ENCODE results near the gene PVALB.

PVALB gene

GRCh38 chr22:36759481-36760159 lies 57.2 kb downstream of the PVALB start:
- Histone ChIP-seq H3K4me3 (ENCODE audit: control insufficient read depth in 1 of 7, extremely low read depth in 1 of 7, insufficient read depth in 4 of 7, low read depth in 2 of 7, low read length in 6 of 7) (no peak overlapping the region), H3K27me3 (replicated peaks in 2 of 5; ENCODE audit: control insufficient read depth in 4 of 5, insufficient read depth in 5 of 5, low read length in 4 of 5) (peaks cover 0 to 9% (median 3%) of the 10 kb centered on the region in 5 experiments), H3K27ac (ENCODE audit: insufficient read depth in 1 of 2, low read depth in 1 of 2, low read length in 2 of 2, poor library complexity in 1 of 2, severe bottlenecking in 2 of 2) (no peak overlapping the region), H3K9me3 (ENCODE audit: control extremely low read depth in 1 of 5, control insufficient read depth in 4 of 5, insufficient read depth in 2 of 5, low read depth in 1 of 5, low read length in 4 of 5) (no peaks in the 10 kb centered on the region), H3K36me3 (ENCODE audit: control insufficient read depth in 4 of 4, insufficient read depth in 4 of 4, low read length in 3 of 4) (peaks cover 0 to 22% (median 2%) of the 10 kb centered on the region in 4 experiments), H3K4me1 (ENCODE audit: control extremely low read depth in 1 of 4, control insufficient read depth in 4 of 4, insufficient read depth in 4 of 4, low read length in 3 of 4) (peaks cover 0 to 8% (median 0%) of the 10 kb centered on the region in 4 experiments)
- POLR2A ChIA-PET: no interaction called here
- CTCF ChIA-PET: interaction anchor here (0.9 to 5.7 kb wide), 3 partner anchors 10 to 15 kb away, joined by 3 to 54 read pairs (median 11); partner anchors contain the start of gene IFT27
- 96% methylated on average over 19 of the region's 19 CpGs for WGBS (ENCODE audit: insufficient coverage)
- no peak for DNase-seq

GRCh38 chr22:36758792-36759271 lies 58.0 kb downstream of the PVALB start:
- DNase-seq: no peak
- ChIA-PET POLR2A (no interaction called here), CTCF (interaction anchor here (1.3 to 5.7 kb wide), 10 partner anchors 9 to 286 kb away, joined by 3 to 54 read pairs (median 4); partner anchors contain the start of genes IFT27 and NCF4)
- Histone ChIP-seq H3K36me3 (ENCODE audit: control insufficient read depth in 4 of 4, insufficient read depth in 4 of 4, low read length in 3 of 4) (peaks cover 0 to 20% (median 2%) of the 10 kb centered on the region in 4 experiments), H3K4me1 (ENCODE audit: control extremely low read depth in 1 of 4, control insufficient read depth in 4 of 4, insufficient read depth in 4 of 4, low read length in 3 of 4) (peaks cover 0 to 8% (median 0%) of the 10 kb centered on the region in 4 experiments), H3K9me3 (ENCODE audit: control extremely low read depth in 1 of 5, control insufficient read depth in 4 of 5, insufficient read depth in 2 of 5, low read depth in 1 of 5, low read length in 4 of 5) (no peaks in the 10 kb centered on the region), H3K4me3 (ENCODE audit: control insufficient read depth in 1 of 7, extremely low read depth in 1 of 7, insufficient read depth in 4 of 7, low read depth in 2 of 7, low read length in 6 of 7) (no peak overlapping the region), H3K27ac (ENCODE audit: insufficient read depth in 1 of 2, low read depth in 1 of 2, low read length in 2 of 2, poor library complexity in 1 of 2, severe bottlenecking in 2 of 2) (no peak overlapping the region), H3K27me3 (replicated peaks in 2 of 5; ENCODE audit: control insufficient read depth in 4 of 5, insufficient read depth in 5 of 5, low read length in 4 of 5) (peaks cover 0 to 9% (median 4%) of the 10 kb centered on the region in 5 experiments)
- WGBS (ENCODE audit: insufficient coverage): 97% methylated on average over 13 of the region's 15 CpGs

- Histone ChIP-seq H3K9me3 (ENCODE audit: control extremely low read depth in 1 of 5, control insufficient read depth in 4 of 5, insufficient read depth in 2 of 5, low read depth in 1 of 5, low read length in 4 of 5) (no peaks in the 10 kb centered on the region), H3K27ac (ENCODE audit: insufficient read depth in 1 of 2, low read depth in 1 of 2, low read length in 2 of 2, poor library complexity in 1 of 2, severe bottlenecking in 2 of 2) (no peak overlapping the region), H3K27me3 (replicated peaks in 2 of 5; ENCODE audit: control insufficient read depth in 4 of 5, insufficient read depth in 5 of 5, low read length in 4 of 5) (peaks cover 0 to 18% (median 8%) of the 10 kb centered on the region in 5 experiments), H3K4me1 (ENCODE audit: control extremely low read depth in 1 of 4, control insufficient read depth in 4 of 4, insufficient read depth in 4 of 4, low read length in 3 of 4) (peaks cover 0 to 8% (median 0%) of the 10 kb centered on the region in 4 experiments), H3K36me3 (ENCODE audit: control insufficient read depth in 4 of 4, insufficient read depth in 4 of 4, low read length in 3 of 4) (peaks cover 0 to 9% (median 2%) of the 10 kb centered on the region in 4 experiments), H3K4me3 (ENCODE audit: control insufficient read depth in 1 of 7, extremely low read depth in 1 of 7, insufficient read depth in 4 of 7, low read depth in 2 of 7, low read length in 6 of 7) (no peak overlapping the region)
- ChIA-PET CTCF (interaction anchor here (0.7 to 5.7 kb wide), 18 partner anchors 9 to 287 kb away, joined by 3 to 54 read pairs (median 4); partner anchors contain the start of genes IFT27 and NCF4), POLR2A (interaction anchor here (0.5 kb wide), 1 partner anchor 246 kb away, joined by 3 read pairs; no protein-coding TSS in a partner anchor)
- peak; percentile 76 to 85 (median 80) for DNase-seq
- 73% methylated on average over 17 of the region's 19 CpGs for WGBS (ENCODE audit: insufficient coverage)
Observed at GRCh38 chr22:36757668-36758211, 59.1 kb downstream of the PVALB start.

GRCh38 chr22:36756746-36757655 lies 59.8 kb downstream of the PVALB start:
- H3K9me3 ChIP-seq (ENCODE audit: control extremely low read depth in 1 of 5, control insufficient read depth in 4 of 5, insufficient read depth in 2 of 5, low read depth in 1 of 5, low read length in 4 of 5): no peaks in the 10 kb centered on the region
- H3K27ac ChIP-seq (ENCODE audit: insufficient read depth in 1 of 2, low read depth in 1 of 2, low read length in 2 of 2, poor library complexity in 1 of 2, severe bottlenecking in 2 of 2): no peak overlapping the region
- H3K4me1 ChIP-seq (ENCODE audit: control extremely low read depth in 1 of 4, control insufficient read depth in 4 of 4, insufficient read depth in 4 of 4, low read length in 3 of 4): peaks cover 0 to 8% (median 0%) of the 10 kb centered on the region in 4 experiments
- H3K4me3 ChIP-seq (ENCODE audit: control insufficient read depth in 1 of 7, extremely low read depth in 1 of 7, insufficient read depth in 4 of 7, low read depth in 2 of 7, low read length in 6 of 7): no peak overlapping the region
- 75% methylated on average over 21 of the region's 28 CpGs for WGBS (ENCODE audit: insufficient coverage)
- H3K27me3 ChIP-seq (replicated peaks in 2 of 5; ENCODE audit: control insufficient read depth in 4 of 5, insufficient read depth in 5 of 5, low read length in 4 of 5): peaks cover 0 to 23% (median 10%) of the 10 kb centered on the region in 5 experiments
- POLR2A ChIA-PET: interaction anchor here (0.5 kb wide), 1 partner anchor 245 kb away, joined by 3 read pairs; no protein-coding TSS in a partner anchor
- peaks cover 0 to 2% (median under 1%) of the 10 kb centered on the region in 4 experiments for H3K36me3 ChIP-seq (ENCODE audit: control insufficient read depth in 4 of 4, insufficient read depth in 4 of 4, low read length in 3 of 4)
- DNase-seq: no peak
- CTCF ChIA-PET: interaction anchor here (0.7 to 5.7 kb wide), 17 partner anchors 9 to 288 kb away, joined by 3 to 54 read pairs (median 4); partner anchors contain the start of genes IFT27 and NCF4

GRCh38 chr22:36756031-36756430 lies 60.8 kb downstream of the PVALB start:
- no peak for DNase-seq
- H3K4me1 ChIP-seq (ENCODE audit: control extremely low read depth in 1 of 4, control insufficient read depth in 4 of 4, insufficient read depth in 4 of 4, low read length in 3 of 4): peaks cover 0 to 8% (median 0%) of the 10 kb centered on the region in 4 experiments
- POLR2A ChIA-PET: interaction anchor here (0.6 kb wide), 1 partner anchor 275 kb away, joined by 3 read pairs; the partner anchor contains the start of gene TXN2
- H3K9me3 ChIP-seq (ENCODE audit: control extremely low read depth in 1 of 5, control insufficient read depth in 4 of 5, insufficient read depth in 2 of 5, low read depth in 1 of 5, low read length in 4 of 5): no peaks in the 10 kb centered on the region
- no peak overlapping the region for H3K27ac ChIP-seq (ENCODE audit: insufficient read depth in 1 of 2, low read depth in 1 of 2, low read length in 2 of 2, poor library complexity in 1 of 2, severe bottlenecking in 2 of 2)
- 56% methylated on average over 6 of the region's 7 CpGs for WGBS (ENCODE audit: insufficient coverage)
- peaks cover 0 to 2% (median 0%) of the 10 kb centered on the region in 4 experiments for H3K36me3 ChIP-seq (ENCODE audit: control insufficient read depth in 4 of 4, insufficient read depth in 4 of 4, low read length in 3 of 4)
- CTCF ChIA-PET: interaction anchor here (0.9 to 5.7 kb wide), 10 partner anchors 12 to 289 kb away, joined by 3 to 54 read pairs (median 6); partner anchors contain the start of gene IFT27
- no peak overlapping the region for H3K4me3 ChIP-seq (ENCODE audit: control insufficient read depth in 1 of 7, extremely low read depth in 1 of 7, insufficient read depth in 4 of 7, low read depth in 2 of 7, low read length in 6 of 7)
- H3K27me3 ChIP-seq (replicated peaks in 2 of 5; ENCODE audit: control insufficient read depth in 4 of 5, insufficient read depth in 5 of 5, low read length in 4 of 5): peaks cover 0 to 23% (median 10%) of the 10 kb centered on the region in 5 experiments

- ChIA-PET CTCF (interaction anchor here (0.9 to 5.7 kb wide), 7 partner anchors 13 to 290 kb away, joined by 3 to 54 read pairs (median 6); partner anchors contain the start of gene IFT27), POLR2A (no interaction called here)
- peaks cover 0 to 8% (median 0%) of the 10 kb centered on the region in 4 experiments for H3K4me1 ChIP-seq (ENCODE audit: control extremely low read depth in 1 of 4, control insufficient read depth in 4 of 4, insufficient read depth in 4 of 4, low read length in 3 of 4)
- H3K27ac ChIP-seq (ENCODE audit: insufficient read depth in 1 of 2, low read depth in 1 of 2, low read length in 2 of 2, poor library complexity in 1 of 2, severe bottlenecking in 2 of 2): no peak overlapping the region
- H3K4me3 ChIP-seq (ENCODE audit: control insufficient read depth in 1 of 7, extremely low read depth in 1 of 7, insufficient read depth in 4 of 7, low read depth in 2 of 7, low read length in 6 of 7): no peak overlapping the region
- H3K9me3 ChIP-seq (ENCODE audit: control extremely low read depth in 1 of 5, control insufficient read depth in 4 of 5, insufficient read depth in 2 of 5, low read depth in 1 of 5, low read length in 4 of 5): no peaks in the 10 kb centered on the region
- H3K27me3 ChIP-seq (replicated peaks in 2 of 5; ENCODE audit: control insufficient read depth in 4 of 5, insufficient read depth in 5 of 5, low read length in 4 of 5): peaks cover 0 to 23% (median 10%) of the 10 kb centered on the region in 5 experiments
- DNase-seq: no peak
- 94% methylated on average over 4 of the region's 6 CpGs for WGBS (ENCODE audit: insufficient coverage)
- peaks cover 0 to 2% (median 0%) of the 10 kb centered on the region in 4 experiments for H3K36me3 ChIP-seq (ENCODE audit: control insufficient read depth in 4 of 4, insufficient read depth in 4 of 4, low read length in 3 of 4)
Observed at GRCh38 chr22:36755316-36755715, 61.5 kb downstream of the PVALB start.

Data from common myeloid progenitor, CD34-positive (primary cell).